ENCODE data around the gene MARCHF10.

MARCHF10 gene

GRCh38 chr17:62681061-62681938, 126.8 kb downstream of the MARCHF10 start:
- no peak overlapping the region for H3K4me3 ChIP-seq (ENCODE audit: control insufficient read depth, low read depth, low read length)
- TF ChIP-seq, protein P1, sequence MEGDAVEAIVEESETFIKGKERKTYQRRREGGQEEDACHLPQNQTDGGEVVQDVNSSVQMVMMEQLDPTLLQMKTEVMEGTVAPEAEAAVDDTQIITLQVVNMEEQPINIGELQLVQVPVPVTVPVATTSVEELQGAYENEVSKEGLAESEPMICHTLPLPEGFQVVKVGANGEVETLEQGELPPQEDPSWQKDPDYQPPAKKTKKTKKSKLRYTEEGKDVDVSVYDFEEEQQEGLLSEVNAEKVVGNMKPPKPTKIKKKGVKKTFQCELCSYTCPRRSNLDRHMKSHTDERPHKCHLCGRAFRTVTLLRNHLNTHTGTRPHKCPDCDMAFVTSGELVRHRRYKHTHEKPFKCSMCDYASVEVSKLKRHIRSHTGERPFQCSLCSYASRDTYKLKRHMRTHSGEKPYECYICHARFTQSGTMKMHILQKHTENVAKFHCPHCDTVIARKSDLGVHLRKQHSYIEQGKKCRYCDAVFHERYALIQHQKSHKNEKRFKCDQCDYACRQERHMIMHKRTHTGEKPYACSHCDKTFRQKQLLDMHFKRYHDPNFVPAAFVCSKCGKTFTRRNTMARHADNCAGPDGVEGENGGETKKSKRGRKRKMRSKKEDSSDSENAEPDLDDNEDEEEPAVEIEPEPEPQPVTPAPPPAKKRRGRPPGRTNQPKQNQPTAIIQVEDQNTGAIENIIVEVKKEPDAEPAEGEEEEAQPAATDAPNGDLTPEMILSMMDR (IDR thresholded peaks at IDR 0.05; ENCODE audit: control insufficient read depth, insufficient read depth, low read depth, low read length, missing control alignments) = no peak
- no peak for DNase-seq (ENCODE audit: low read depth)

GRCh38 chr17:62680541-62681052, 127.5 kb downstream of the MARCHF10 start:
- no peak for DNase-seq (ENCODE audit: low read depth)
- TF ChIP-seq, protein P1 (IDR thresholded peaks at IDR 0.05; ENCODE audit: control insufficient read depth, insufficient read depth, low read depth, low read length, missing control alignments) = no peak
- H3K4me3 ChIP-seq (ENCODE audit: control insufficient read depth, low read depth, low read length) = no peak overlapping the region

DNA sequence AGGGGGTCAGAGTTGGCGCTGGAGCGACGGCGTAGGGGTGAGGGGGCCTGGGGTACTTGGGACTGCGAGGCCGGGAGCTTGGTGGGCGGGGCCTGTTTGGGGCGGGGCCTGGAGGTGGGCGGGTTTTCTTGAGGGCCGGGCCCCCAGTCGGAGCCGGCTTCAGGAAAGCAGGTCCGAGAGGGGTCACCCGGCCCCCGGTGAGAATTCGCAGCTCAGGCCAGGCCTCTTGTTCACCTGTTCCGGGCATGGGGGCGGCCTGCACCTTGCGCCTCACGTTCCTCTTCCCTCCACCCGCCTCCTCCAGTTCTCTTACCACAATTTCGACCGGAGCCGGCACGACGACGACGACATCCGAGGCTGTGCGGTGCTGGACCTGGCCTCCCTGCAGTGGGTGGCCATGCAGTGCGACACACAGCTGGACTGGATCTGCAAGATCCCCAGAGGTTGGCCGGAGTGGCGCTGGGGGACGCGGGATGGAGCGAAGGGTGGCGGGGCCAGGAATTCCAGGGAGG, 128.2 kb downstream of the MARCHF10 start:
- TF ChIP-seq, protein P1 (IDR thresholded peaks at IDR 0.05; ENCODE audit: control insufficient read depth, insufficient read depth, low read depth, low read length, missing control alignments) = no peak
- no peak overlapping the region for H3K4me3 ChIP-seq (ENCODE audit: control insufficient read depth, low read depth, low read length)
- no peak for DNase-seq (ENCODE audit: low read depth)

GRCh38 chr17:62678214-62678919, 129.7 kb downstream of the MARCHF10 start:
- TF ChIP-seq, protein P1 (IDR thresholded peaks at IDR 0.05; ENCODE audit: control insufficient read depth, insufficient read depth, low read depth, low read length, missing control alignments) = no peak
- DNase-seq (ENCODE audit: low read depth) = no peak
- no peak overlapping the region for H3K4me3 ChIP-seq (ENCODE audit: control insufficient read depth, low read depth, low read length)

- DNase-seq (ENCODE audit: low read depth) = no peak
- no peak overlapping the region for H3K4me3 ChIP-seq (ENCODE audit: control insufficient read depth, low read depth, low read length)
- TF ChIP-seq, protein P1 (IDR thresholded peaks at IDR 0.05; ENCODE audit: control insufficient read depth, insufficient read depth, low read depth, low read length, missing control alignments) = no peak
Observed at GRCh38 chr17:62676952-62677596, 131.0 kb downstream of the MARCHF10 start.
